Measurements from ENCODE around the gene MIB2. TPM values are rescaled to one million over a fixed set of nuclear protein-coding genes. Genes with fewer than 3 reads are reported as not detected.

MIB2 gene
- total and polyA plus RNA-seq, 2 of the 4 experiments (the other 2 are of a cell fraction), result 17.2 to 47.8 TPM

GRCh38 chr1:1629430-1630190, 14.3 kb downstream of the MIB2 start:
- no peak for ATAC-seq (ENCODE audit: low read depth)
- POLR2A ChIA-PET (ENCODE audit: unreplicated experiment), result no interaction called here

More at GRCh38 chr1:1629430-1630190, 14.3 kb downstream of the MIB2 start:
- H2BK120ac ChIP-seq (ENCODE audit: low read depth, low read length), result no peak overlapping the region
- no peaks in the 10 kb centered on the region for H3K27me3 ChIP-seq (ENCODE audit: control insufficient read depth, insufficient read depth, low read length)
- no peak overlapping the region for H3K4me2 ChIP-seq (ENCODE audit: low read depth, low read length)
- no peak overlapping the region for H3K4ac ChIP-seq (ENCODE audit: low read depth, low read length)
- no peak overlapping the region for H4K91ac ChIP-seq (ENCODE audit: insufficient read depth, low read depth, low read length)
- 63% methylated on average over 12 of the region's 48 CpGs; no CpG with 5 or more reads in 1 of the 2 experiments for WGBS, 2 experiments (ENCODE audit: extremely low coverage in 2 of 2, insufficient read length in 1 of 2)
- H2AK5ac ChIP-seq (ENCODE audit: low read depth, low read length), result no peak overlapping the region
- DNase-seq, result no peak
- H2BK20ac ChIP-seq (ENCODE audit: low read depth, low read length), result no peak overlapping the region
- H2AFZ ChIP-seq (replicated peaks; ENCODE audit: low read length, poor library complexity), result no peak overlapping the region
- no peaks in the 10 kb centered on the region for H3K9me1 ChIP-seq (ENCODE audit: insufficient read depth, low read length)
- H3K9ac ChIP-seq (ENCODE audit: low read depth, low read length), result no peak overlapping the region
- H3K18ac ChIP-seq (ENCODE audit: low read depth, low read length), result no peak overlapping the region
- H4K8ac ChIP-seq (ENCODE audit: low read depth in 2 of 2, low read length in 2 of 2), result no peak overlapping the region
- no peak overlapping the region for H2BK5ac ChIP-seq (ENCODE audit: low read depth, low read length, poor library complexity, severe bottlenecking)
- no peak overlapping the region for H4K5ac ChIP-seq (ENCODE audit: low read depth, low read length)
- peaks cover 23% of the 10 kb centered on the region for H3K36me3 ChIP-seq (ENCODE audit: control insufficient read depth, insufficient read depth, low read length)
- no peaks in the 10 kb centered on the region for H3K79me1 ChIP-seq (ENCODE audit: low read depth in 1 of 2, low read length in 2 of 2)
- no peaks in the 10 kb centered on the region for H3K9me3 ChIP-seq (ENCODE audit: control insufficient read depth, insufficient read depth, low read length)
- H3K27ac ChIP-seq (ENCODE audit: insufficient read depth, low read length), result no peak overlapping the region
- intact Hi-C loops (cut with micrococcal nuclease), result no loop called here
- no peak overlapping the region for H2BK15ac ChIP-seq (ENCODE audit: low read depth, low read length)
- CTCF ChIA-PET, result no interaction called here
- no peak overlapping the region for H2AK9ac ChIP-seq (replicated peaks; ENCODE audit: low read depth, low read length, poor library complexity)
- TF ChIP-seq FOS (IDR thresholded peaks at IDR 0.05; ENCODE audit: low read depth, low read length), result no peak
- no peak for TF ChIP-seq SMC3 (IDR thresholded peaks at IDR 0.05; ENCODE audit: low read depth, low read length)
- no peak for TF ChIP-seq RFX5 (IDR thresholded peaks at IDR 0.05; ENCODE audit: low read depth, low read length)
- TF ChIP-seq RCOR1 (IDR thresholded peaks at IDR 0.05; ENCODE audit: insufficient replicate concordance, low read length), result no peak
- TF ChIP-seq MAFK (IDR thresholded peaks at IDR 0.05; ENCODE audit: low read depth, low read length), result no peak
- no peak for TF ChIP-seq RAD21 (IDR thresholded peaks at IDR 0.05; ENCODE audit: low read length)
- no peak for TF ChIP-seq CEBPB (IDR thresholded peaks at IDR 0.05; ENCODE audit: low read depth, low read length)
- TF ChIP-seq MAZ (IDR thresholded peaks at IDR 0.05; ENCODE audit: borderline replicate concordance, low read depth, low read length), result no peak
- TF ChIP-seq BHLHE40 (IDR thresholded peaks at IDR 0.05; ENCODE audit: low read depth, low read length), result no peak
- TF ChIP-seq CHD1 (IDR thresholded peaks at IDR 0.05; ENCODE audit: low read depth, low read length), result no peak
- TF ChIP-seq NFE2L2 (IDR thresholded peaks at IDR 0.05; ENCODE audit: low read depth, low read length), result no peak
- TF ChIP-seq USF2 (IDR thresholded peaks at IDR 0.05; ENCODE audit: low read depth, low read length), result no peak
- no peak for TF ChIP-seq POLR2A (IDR thresholded peaks at IDR 0.05; ENCODE audit: low read depth, low read length)
- TF ChIP-seq, protein P1, sequence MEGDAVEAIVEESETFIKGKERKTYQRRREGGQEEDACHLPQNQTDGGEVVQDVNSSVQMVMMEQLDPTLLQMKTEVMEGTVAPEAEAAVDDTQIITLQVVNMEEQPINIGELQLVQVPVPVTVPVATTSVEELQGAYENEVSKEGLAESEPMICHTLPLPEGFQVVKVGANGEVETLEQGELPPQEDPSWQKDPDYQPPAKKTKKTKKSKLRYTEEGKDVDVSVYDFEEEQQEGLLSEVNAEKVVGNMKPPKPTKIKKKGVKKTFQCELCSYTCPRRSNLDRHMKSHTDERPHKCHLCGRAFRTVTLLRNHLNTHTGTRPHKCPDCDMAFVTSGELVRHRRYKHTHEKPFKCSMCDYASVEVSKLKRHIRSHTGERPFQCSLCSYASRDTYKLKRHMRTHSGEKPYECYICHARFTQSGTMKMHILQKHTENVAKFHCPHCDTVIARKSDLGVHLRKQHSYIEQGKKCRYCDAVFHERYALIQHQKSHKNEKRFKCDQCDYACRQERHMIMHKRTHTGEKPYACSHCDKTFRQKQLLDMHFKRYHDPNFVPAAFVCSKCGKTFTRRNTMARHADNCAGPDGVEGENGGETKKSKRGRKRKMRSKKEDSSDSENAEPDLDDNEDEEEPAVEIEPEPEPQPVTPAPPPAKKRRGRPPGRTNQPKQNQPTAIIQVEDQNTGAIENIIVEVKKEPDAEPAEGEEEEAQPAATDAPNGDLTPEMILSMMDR (conservative IDR thresholded peaks at IDR 0.05; ENCODE audit: low read depth, low read length), result no peak
- TF ChIP-seq MXI1 (IDR thresholded peaks at IDR 0.05; ENCODE audit: borderline replicate concordance, low read depth, low read length), result no peak
- TF ChIP-seq, protein P2, sequence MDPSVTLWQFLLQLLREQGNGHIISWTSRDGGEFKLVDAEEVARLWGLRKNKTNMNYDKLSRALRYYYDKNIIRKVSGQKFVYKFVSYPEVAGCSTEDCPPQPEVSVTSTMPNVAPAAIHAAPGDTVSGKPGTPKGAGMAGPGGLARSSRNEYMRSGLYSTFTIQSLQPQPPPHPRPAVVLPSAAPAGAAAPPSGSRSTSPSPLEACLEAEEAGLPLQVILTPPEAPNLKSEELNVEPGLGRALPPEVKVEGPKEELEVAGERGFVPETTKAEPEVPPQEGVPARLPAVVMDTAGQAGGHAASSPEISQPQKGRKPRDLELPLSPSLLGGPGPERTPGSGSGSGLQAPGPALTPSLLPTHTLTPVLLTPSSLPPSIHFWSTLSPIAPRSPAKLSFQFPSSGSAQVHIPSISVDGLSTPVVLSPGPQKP (IDR thresholded peaks at IDR 0.05; ENCODE audit: borderline replicate concordance, low read depth, low read length), result no peak
- H3K23ac ChIP-seq (ENCODE audit: low read depth, low read length), result no peak overlapping the region
- H4K20me1 ChIP-seq (ENCODE audit: insufficient read depth, low read length), result peaks cover 6% of the 10 kb centered on the region; the same call in 1 of the 2 replicates
- no peak overlapping the region for H3K14ac ChIP-seq (replicated peaks; ENCODE audit: low read depth, low read length)
- dilution Hi-C loops (cut with HindIII; ENCODE audit: low sequenced_read_pairs, unreplicated experiment), result no loop called here
- H3K56ac ChIP-seq (ENCODE audit: extremely low read depth, insufficient read depth, low read length), result no peak overlapping the region
- BruUV-seq (replicated peaks), result no TSS peak
- no peak overlapping the region for H3K4me3 ChIP-seq (ENCODE audit: insufficient read depth, low read depth, low read length)
- in situ Hi-C loops (cut with MboI; ENCODE audit: low sequenced_read_pairs), result no loop called here
- no peaks in the 10 kb centered on the region; the same call in 1 of the 2 replicates for H3K4me1 ChIP-seq (ENCODE audit: control insufficient read depth, insufficient read depth, low read length)
